HG02840 (cell line): ENCODE data around the gene TMEM254.
"Not testable (repeated sequence)": the region's sequence is repeated elsewhere in the genome, so short reads cannot be mapped to it uniquely, and the experiment has no call there.

Experiments used
- ATAC-seq: cut with Tn5 transposase; IDR thresholded peaks from one replicate; pipeline ENCODE4 v1.9.1; 2021; ENCODE audit warnings: mild to moderate bottlenecking, moderate library complexity, moderate number of reproducible peaks; ENCODE audit not compliant: unreplicated experiment, low FRiP score

The TMEM254 gene

GRCh38 chr10:80072584-80072983 lies 5.9 kb upstream of the TMEM254 start:
- no peak for ATAC-seq

DNA sequence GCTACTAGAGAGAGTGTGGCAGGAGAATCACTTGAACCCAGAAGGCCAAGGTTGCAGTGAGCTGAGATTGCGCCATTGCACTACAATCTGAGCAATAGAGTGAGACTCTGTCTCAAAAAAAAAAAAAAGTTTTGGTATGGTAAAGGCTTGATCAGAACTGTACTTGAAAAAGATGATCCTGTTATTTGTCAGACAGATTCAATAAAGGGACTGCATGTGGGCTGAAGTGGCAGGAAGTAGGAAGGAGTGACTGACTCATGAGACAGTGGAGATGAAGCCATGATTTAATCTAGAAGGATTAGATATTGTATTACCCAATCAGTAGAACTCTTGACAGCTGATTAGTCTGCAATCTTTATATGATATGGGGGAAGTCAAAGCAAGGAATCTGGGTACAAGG lies 2.7 kb upstream of the TMEM254 start:
- ATAC-seq: no peak

- no peak for ATAC-seq
These were observed 507 bp upstream of the TMEM254 start for GRCh38 chr10:80077869-80078447.

DNA sequence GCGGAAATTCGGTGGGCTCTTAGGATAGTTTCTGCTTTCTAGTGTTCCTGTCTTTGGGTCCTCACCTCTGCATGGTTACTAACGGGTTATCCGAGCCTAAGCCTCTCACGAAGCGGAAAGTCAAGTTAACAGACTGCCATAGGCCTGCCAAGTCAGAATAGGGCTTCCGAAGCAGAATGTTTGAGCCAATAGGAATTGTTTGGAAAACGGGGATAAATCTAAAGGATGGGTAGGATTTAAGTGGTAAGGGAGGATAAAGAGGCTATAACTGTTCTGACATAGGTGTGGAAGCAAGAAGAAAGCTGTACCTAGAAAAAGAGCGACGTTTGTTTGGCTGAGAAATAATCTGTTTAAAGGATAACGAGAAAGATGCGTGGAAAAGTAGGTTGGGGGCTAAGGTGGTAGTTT lies 851 bp downstream of the TMEM254 start:
- no peak for ATAC-seq

DNA sequence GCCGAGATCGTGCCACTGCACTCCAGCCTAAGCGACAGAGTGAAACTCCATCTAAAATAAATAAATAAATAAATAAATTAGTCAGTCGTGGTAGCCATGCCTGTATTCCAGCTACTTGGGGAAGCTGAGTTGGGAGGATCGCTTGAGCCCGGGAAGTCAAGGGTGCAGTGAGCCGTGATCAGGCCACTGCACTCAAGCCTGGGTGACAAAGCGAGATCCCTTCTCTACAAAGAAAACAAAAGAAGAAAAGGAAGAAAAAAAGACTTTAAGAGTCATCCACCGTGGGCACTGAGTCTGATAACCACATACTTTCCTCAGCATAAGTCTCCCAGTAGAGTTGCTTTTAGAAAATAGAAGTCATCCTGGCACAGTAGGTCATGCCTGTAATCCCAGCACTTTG lies 2.6 kb downstream of the TMEM254 start:
- no peak for ATAC-seq

GRCh38 chr10:80081801-80082750 lies 3.6 kb downstream of the TMEM254 start:
- ATAC-seq: no peak

DNA sequence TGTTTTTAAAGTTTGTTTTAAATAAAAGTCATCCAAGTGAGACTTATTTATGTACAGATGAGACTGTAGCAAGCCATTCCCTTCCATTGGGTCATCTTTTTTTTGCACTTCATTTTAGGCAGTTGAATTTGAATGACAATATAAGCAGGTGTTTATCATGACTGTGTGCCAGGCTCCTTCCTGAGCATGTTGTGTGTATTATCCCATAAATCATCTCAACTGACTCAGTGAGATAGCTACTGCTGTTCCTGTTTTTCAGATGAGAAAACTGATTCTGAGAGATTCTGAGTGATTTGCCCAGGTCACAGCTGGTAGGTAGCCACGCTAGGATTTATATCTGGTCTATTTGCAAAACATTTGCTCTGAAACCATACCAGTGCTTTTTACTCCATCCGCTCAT lies 11.7 kb downstream of the TMEM254 start:
- ATAC-seq: no peak

- no peak for ATAC-seq
These were observed 15.8 kb downstream of the TMEM254 start for GRCh38 chr10:80094231-80094630.

DNA sequence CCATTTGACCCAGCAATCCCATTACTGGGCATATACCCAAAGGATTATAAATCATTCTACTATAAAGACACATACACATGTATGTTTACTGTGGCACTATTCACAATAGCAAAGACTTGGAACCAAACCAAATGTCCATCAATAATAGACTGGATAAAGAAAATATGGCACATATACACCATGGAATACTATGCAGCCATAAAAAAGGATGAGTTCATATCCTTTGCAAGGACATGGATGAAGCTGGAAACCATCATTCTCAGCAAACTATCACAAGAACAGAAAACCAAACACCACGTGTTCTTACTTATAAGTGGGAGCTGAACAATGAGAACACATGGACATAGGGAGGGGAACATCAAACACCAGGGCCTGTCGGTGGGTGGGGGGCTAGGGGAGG lies 19.8 kb downstream of the TMEM254 start:
- not testable (repeated sequence) for ATAC-seq

- ATAC-seq: not testable (repeated sequence)
These were observed 20.8 kb downstream of the TMEM254 start for GRCh38 chr10:80099295-80099694.

- ATAC-seq: no peak
These were observed 21.7 kb downstream of the TMEM254 start for GRCh38 chr10:80100116-80100515.

DNA sequence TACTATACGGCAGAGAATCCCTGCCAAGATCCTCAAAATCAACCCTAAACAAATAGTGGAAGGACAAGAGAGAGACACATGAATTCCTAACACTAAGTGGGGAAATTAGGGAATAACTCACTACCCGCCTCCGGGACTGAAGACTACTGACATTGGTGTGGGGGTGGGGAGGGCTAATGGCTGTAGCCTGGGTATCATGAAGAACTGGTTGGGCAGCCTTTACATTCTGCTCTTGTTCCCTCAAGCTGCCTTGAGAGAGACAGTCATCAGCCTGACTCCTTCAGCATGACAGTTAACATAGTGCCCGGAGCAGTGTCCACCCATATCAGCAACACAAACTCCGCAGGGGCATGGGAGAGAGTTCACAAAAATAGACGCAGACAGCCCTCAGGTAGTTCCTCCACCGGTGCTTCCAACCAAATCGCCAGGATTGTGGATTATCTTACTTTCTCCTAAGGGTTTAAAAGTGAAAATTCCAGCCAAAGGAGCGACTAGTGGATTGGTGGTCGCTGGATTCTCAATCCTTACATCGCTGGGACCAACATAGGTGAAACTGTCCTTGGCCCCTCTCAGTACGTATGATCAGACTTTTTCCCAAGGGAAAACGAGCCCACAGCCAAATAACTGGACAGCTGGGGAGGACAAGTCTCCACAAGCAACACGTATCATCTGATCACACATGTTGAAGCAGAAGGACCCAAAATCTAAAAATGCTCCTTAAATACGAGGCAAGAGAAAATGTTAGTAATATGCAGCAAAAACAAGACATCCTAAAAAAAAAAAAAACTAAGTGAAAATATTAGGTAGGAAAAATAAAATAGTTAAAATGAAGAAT lies 22.6 kb downstream of the TMEM254 start:
- ATAC-seq: no peak

GRCh38 chr10:80104066-80104926 lies 25.8 kb downstream of the TMEM254 start:
- no peak for ATAC-seq

DNA sequence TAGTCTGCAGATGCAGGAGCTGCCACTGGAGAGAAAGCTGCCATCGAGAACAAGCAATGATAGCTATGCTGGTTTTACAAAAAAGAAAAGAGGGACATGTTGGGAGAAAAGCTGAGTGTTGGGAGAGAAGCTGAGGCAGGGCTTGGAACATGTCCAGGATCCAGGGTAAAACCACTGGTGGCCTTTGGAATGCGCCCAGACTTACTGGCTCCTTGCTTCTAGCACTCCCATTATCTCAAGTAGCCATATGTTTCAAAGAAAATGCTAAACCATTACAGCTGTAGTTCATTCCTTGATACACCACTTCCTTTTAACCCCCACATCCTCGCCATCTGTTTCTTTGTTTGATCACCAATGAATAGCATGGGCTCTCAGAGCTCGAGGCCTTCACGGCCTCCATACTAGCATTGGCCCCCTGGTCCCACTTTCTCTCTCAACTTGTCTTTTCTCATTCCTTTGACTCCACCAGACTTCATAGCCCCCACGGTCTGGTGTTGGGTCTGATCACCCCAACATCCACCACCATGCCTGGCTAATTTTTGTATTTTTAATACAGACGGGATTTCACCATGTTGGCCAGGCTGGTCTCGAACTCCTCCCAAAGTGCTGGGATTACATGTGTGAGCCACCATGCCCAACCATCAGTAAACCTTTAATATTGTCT lies 30.2 kb downstream of the TMEM254 start:
- no peak for ATAC-seq

- no peak for ATAC-seq
These were observed 32.5 kb downstream of the TMEM254 start for GRCh38 chr10:80110986-80111385.

GRCh38 chr10:80118669-80119068 lies 40.2 kb downstream of the TMEM254 start:
- ATAC-seq: no peak

- ATAC-seq: no peak
These were observed 43.7 kb downstream of the TMEM254 start for GRCh38 chr10:80122110-80122710.

DNA sequence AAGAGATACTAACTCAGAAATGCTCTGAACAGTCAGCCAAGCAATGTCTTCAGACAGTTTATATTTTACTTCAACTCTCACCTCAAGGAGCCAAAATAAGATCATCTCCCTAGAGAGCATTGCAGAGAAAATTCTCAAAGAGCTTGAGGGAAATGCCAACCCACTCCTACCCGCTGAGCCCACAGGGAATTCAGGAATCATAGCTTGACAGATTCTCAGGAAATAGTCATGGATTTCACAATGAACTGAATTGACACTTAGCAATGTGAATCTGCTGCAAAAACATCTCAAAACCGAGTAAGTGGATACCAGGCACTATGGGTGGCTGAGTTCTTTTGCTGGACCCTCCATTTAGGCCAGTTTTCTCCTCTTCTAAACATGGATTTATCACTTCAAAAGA lies 44.3 kb downstream of the TMEM254 start:
- ATAC-seq: no peak

- ATAC-seq: no peak
These were observed 48.4 kb downstream of the TMEM254 start for GRCh38 chr10:80126876-80127275.
